Endodermal cell (in vitro differentiated cells): ENCODE measurements around the gene PSTPIP1. TPM values are rescaled to one million over a fixed set of nuclear protein-coding genes. Genes with fewer than 3 reads are reported as not detected.
A peak's percentile ranks its signal among the peaks of the same experiment; 100 is the strongest.

ENCODE experiments used
- DNase-seq: peaks from one replicate; pipeline ENCODE4 v3.0.0-alpha.2; 2017
- H3K27ac ChIP-seq: 2 replicates; pipeline ENCODE4 v1.5.1; 2013; ENCODE audit warnings: mild to moderate bottlenecking, low read depth, low read length, moderate library complexity
- H3K27me3 ChIP-seq: 2 replicates; pipeline ENCODE4 v1.6.1; 2013; ENCODE audit warnings: mild to moderate bottlenecking, low read length, moderate library complexity; ENCODE audit not compliant: insufficient read depth, control insufficient read depth, poor library complexity, severe bottlenecking
- H3K36me3 ChIP-seq: 2 replicates; pipeline ENCODE4 v1.7.0; 2013; ENCODE audit warnings: mild to moderate bottlenecking, low read length, moderate library complexity; ENCODE audit not compliant: control insufficient read depth, insufficient read depth
- H3K4me1 ChIP-seq: one replicate; pipeline ENCODE4 v1.7.0; 2013; ENCODE audit warnings: low read length; ENCODE audit not compliant: control insufficient read depth, insufficient read depth
- H3K4me3 ChIP-seq: 2 replicates; pipeline ENCODE4 v1.5.1; 2013; ENCODE audit warnings: mild to moderate bottlenecking, low read length, moderate library complexity
- H3K9ac ChIP-seq: 2 replicates; pipeline ENCODE4 v1.6.1; 2013; ENCODE audit warnings: mild to moderate bottlenecking, low read length, moderate library complexity; ENCODE audit not compliant: poor library complexity, severe bottlenecking; ENCODE audit errors: extremely low read depth
- H3K9me3 ChIP-seq: 2 replicates; pipeline ENCODE4 v1.6.1; 2013; ENCODE audit warnings: mild to moderate bottlenecking, low read length, moderate library complexity; ENCODE audit not compliant: control insufficient read depth
- H3K27ac Mint-ChIP-seq: 2 replicates; pipeline ENCODE4 v1.8.0; 2020; ENCODE audit warnings: mixed read lengths
- H3K27me3 Mint-ChIP-seq: 2 replicates; pipeline ENCODE4 v1.8.0; 2021; ENCODE audit warnings: mild to moderate bottlenecking, mixed read lengths; ENCODE audit not compliant: insufficient read depth
- H3K36me3 Mint-ChIP-seq: 2 replicates; pipeline ENCODE4 v1.8.0; 2020; ENCODE audit warnings: low read depth, mixed read lengths
- H3K4me1 Mint-ChIP-seq: 2 replicates; pipeline ENCODE4 v1.8.0; 2020; ENCODE audit warnings: mixed read lengths
- H3K4me3 Mint-ChIP-seq: 2 replicates; pipeline ENCODE4 v1.8.0; 2020; ENCODE audit warnings: mild to moderate bottlenecking, moderate library complexity, mixed read lengths
- H3K9me3 Mint-ChIP-seq: 2 replicates; pipeline ENCODE4 v1.8.0; 2020; ENCODE audit warnings: mild to moderate bottlenecking, mixed read lengths
- CTCF ChIP-seq: fragments of 200-600 bp; sonication (generic); conservative IDR thresholded peaks from 2 replicates; pipeline ENCODE4 v1.5.0; 2021; ENCODE audit warnings: antibody characterized with exemption, mild to moderate bottlenecking
- WGBS, 2 experiments: methylation state at CpG; one replicate each; pipeline versions ENCODE4 v1.1.5 to v1.1.7; 2013; ENCODE audit warnings: missing lambda C conversion rate in 2 of 2, mixed read lengths in 1 of 2; ENCODE audit not compliant: insufficient coverage in 1 of 2, insufficient read length in 1 of 2; 5-methylcytosine and 5-hydroxymethylcytosine counted together
- total RNA-seq, 2 donors: library from RNA; stranded (reverse); fragmentation: NEBNext Ultra II Directional in 1 of 2; extraction: Animal tissue kit (Norgen Biotek cat#: 25700) in 1 of 2; gene quantifications; 2 replicates in 1 of 2; 3 replicates in 1 of 2; pipeline ENCODE4 v1.2.1, GENCODE V29; 2021

Gene PSTPIP1
- total RNA-seq, 2 donors from 2014 or later: 0.29 to 1.5 TPM

GRCh38 chr15:77017761-77018720 lies 23.1 kb downstream of the PSTPIP1 start:
- H3K9ac ChIP-seq: no peak overlapping the region
- no peak overlapping the region for H3K4me3 ChIP-seq
- DNase-seq: peak; percentile 31
- no peaks in the 10 kb centered on the region for H3K4me1 ChIP-seq
- no peaks in the 10 kb centered on the region for H3K27me3 ChIP-seq
- no peak overlapping the region for H3K27ac ChIP-seq
- 88 to 91% methylated on average over 16 to 20 of the region's 20 CpGs for WGBS, 2 experiments
- no peak overlapping the region for H3K27ac Mint-ChIP-seq
- H3K9me3 ChIP-seq: no peaks in the 10 kb centered on the region
- H3K4me1 Mint-ChIP-seq: no peaks in the 10 kb centered on the region
- H3K27me3 Mint-ChIP-seq: peaks cover 3% of the 10 kb centered on the region
- no peaks in the 10 kb centered on the region for H3K36me3 ChIP-seq
- TF ChIP-seq CTCF: no peak
- no peaks in the 10 kb centered on the region for H3K9me3 Mint-ChIP-seq
- H3K4me3 Mint-ChIP-seq: no peak overlapping the region
- H3K36me3 Mint-ChIP-seq: no peaks in the 10 kb centered on the region

- Mint-ChIP-seq H3K27ac (no peak overlapping the region), H3K27me3 (peaks cover 10% of the 10 kb centered on the region), H3K4me1 (no peaks in the 10 kb centered on the region), H3K4me3 (no peak overlapping the region), H3K36me3 (no peaks in the 10 kb centered on the region), H3K9me3 (no peaks in the 10 kb centered on the region)
- no peak overlapping the region for H3K4me3 ChIP-seq
- no peaks in the 10 kb centered on the region for H3K27me3 ChIP-seq
- H3K9ac ChIP-seq: no peak overlapping the region
- DNase-seq: peak; percentile 38
- no peak for TF ChIP-seq CTCF
- H3K9me3 ChIP-seq: no peaks in the 10 kb centered on the region
- no peaks in the 10 kb centered on the region for H3K4me1 ChIP-seq
- WGBS, 2 experiments: 92 to 94% methylated on average over 6 to 11 of the region's 11 CpGs
- no peak overlapping the region for H3K27ac ChIP-seq
- no peaks in the 10 kb centered on the region for H3K36me3 ChIP-seq
These were observed 24.0 kb downstream of the PSTPIP1 start for GRCh38 chr15:77018796-77019505.

GRCh38 chr15:77019521-77020331 lies 24.8 kb downstream of the PSTPIP1 start:
- Mint-ChIP-seq H3K4me1 (no peaks in the 10 kb centered on the region), H3K9me3 (no peaks in the 10 kb centered on the region), H3K4me3 (no peak overlapping the region), H3K36me3 (no peaks in the 10 kb centered on the region), H3K27me3 (peaks cover 13% of the 10 kb centered on the region), H3K27ac (no peak overlapping the region)
- Histone ChIP-seq H3K9ac (no peak overlapping the region), H3K4me1 (no peaks in the 10 kb centered on the region), H3K36me3 (no peaks in the 10 kb centered on the region), H3K27ac (no peak overlapping the region), H3K9me3 (no peaks in the 10 kb centered on the region), H3K27me3 (no peaks in the 10 kb centered on the region), H3K4me3 (no peak overlapping the region)
- 78 to 84% methylated on average over 6 to 12 of the region's 12 CpGs for WGBS, 2 experiments
- DNase-seq: peak; percentile 44
- TF ChIP-seq CTCF: no peak
